ENCODE measurements around the gene FAM50A. TPM values are rescaled to one million over a fixed set of nuclear protein-coding genes. Genes with fewer than 3 reads are reported as not detected.

FAM50A gene
- total RNA-seq, 2 experiments from 2014 or later = 30.8 to 55.1 TPM

GRCh38 chrX:154436374-154436982 is 7.5 kb upstream of the FAM50A start:
- Histone ChIP-seq H4K20me1 (ENCODE audit: insufficient read depth, low read length) (no peaks in the 10 kb centered on the region), H3K9me3 (ENCODE audit: low read length) (no peaks in the 10 kb centered on the region), H3K79me2 (ENCODE audit: insufficient read depth, low read depth, low read length) (peaks cover 17% of the 10 kb centered on the region), H3K9me2 (ENCODE audit: insufficient read depth, low read length) (no peaks in the 10 kb centered on the region), H3K36me3 (ENCODE audit: insufficient read depth, low read length) (peaks cover 33% of the 10 kb centered on the region; the same call in 1 of the 2 replicates), H3K4me2 (ENCODE audit: low read length) (peak overlapping the region; percentile 61), H3K27ac (ENCODE audit: low read depth, low read length, poor library complexity, severe bottlenecking) (no peak overlapping the region), H3K4me3 (ENCODE audit: low read depth, low read length, poor library complexity, severe bottlenecking) (peak overlapping the region; percentile 83), H2AFZ (ENCODE audit: low read length) (peak overlapping the region; percentile 54; the same call in 1 of the 2 replicates), H3K4me1 (ENCODE audit: insufficient read depth, low read length, poor library complexity, severe bottlenecking) (peaks cover 15% of the 10 kb centered on the region)
- TF ChIP-seq EZH2phosphoT487 (IDR thresholded peaks at IDR 0.05; ENCODE audit: borderline replicate concordance, low read depth, low read length) (no peak), CTCF (conservative IDR thresholded peaks at IDR 0.05; ENCODE audit: low read length) (no peak)
- BruUV-seq (replicated peaks) = no TSS peak
- CTCF ChIA-PET (ENCODE audit: unreplicated experiment) = no interaction called here
- peak; percentile 67 for DNase-seq (ENCODE audit: low spot score)
- POLR2A ChIA-PET = no interaction called here
- intact Hi-C loops (cut with micrococcal nuclease; ENCODE audit: unreplicated experiment) = loop anchor here (1.0 kb wide), 1 partner anchor 24 kb away; no protein-coding TSS in a partner anchor

- BruUV-seq (replicated peaks) = no TSS peak
- H3K79me2 ChIP-seq (ENCODE audit: insufficient read depth, low read depth, low read length) = peaks cover 17% of the 10 kb centered on the region
- H3K27ac ChIP-seq (ENCODE audit: low read depth, low read length, poor library complexity, severe bottlenecking) = no peak within 1 kb of the TSS
- no peak for TF ChIP-seq CTCF (conservative IDR thresholded peaks at IDR 0.05; ENCODE audit: low read length)
- no peak for TF ChIP-seq EZH2phosphoT487 (IDR thresholded peaks at IDR 0.05; ENCODE audit: borderline replicate concordance, low read depth, low read length)
- intact Hi-C loops (cut with micrococcal nuclease; ENCODE audit: unreplicated experiment) = loop anchor here (1.0 kb wide), 1 partner anchor 25 kb away; no protein-coding TSS in a partner anchor
- CTCF ChIA-PET (ENCODE audit: unreplicated experiment) = no interaction called here
- H3K4me2 ChIP-seq (ENCODE audit: low read length) = peak within 1 kb of the TSS; percentile 95
- peak; percentile 56 for DNase-seq (ENCODE audit: low spot score)
- peak within 1 kb of the TSS; percentile 54; the same call in 1 of the 2 replicates for H2AFZ ChIP-seq (ENCODE audit: low read length)
- POLR2A ChIA-PET = no interaction called here
- no peaks in the 10 kb centered on the region for H3K9me2 ChIP-seq (ENCODE audit: insufficient read depth, low read length)
- no peaks in the 10 kb centered on the region for H3K9me3 ChIP-seq (ENCODE audit: low read length)
- H3K4me1 ChIP-seq (ENCODE audit: insufficient read depth, low read length, poor library complexity, severe bottlenecking) = peaks cover 15% of the 10 kb centered on the region
- peak within 1 kb of the TSS; percentile 83 for H3K4me3 ChIP-seq (ENCODE audit: low read depth, low read length, poor library complexity, severe bottlenecking)
- no peaks in the 10 kb centered on the region for H4K20me1 ChIP-seq (ENCODE audit: insufficient read depth, low read length)
- peaks cover 35% of the 10 kb centered on the region; the same call in 1 of the 2 replicates for H3K36me3 ChIP-seq (ENCODE audit: insufficient read depth, low read length)
Observed at GRCh38 chrX:154436983-154437752, 6.8 kb upstream of the FAM50A start, which contains the start of gene GDI1. GDI1 (plus strand) TSS chrX:154437154; CDS start chrX:154437255, 101 bp downstream.
